ENCODE data around the gene L3MBTL4. TPM values are rescaled to one million over a fixed set of nuclear protein-coding genes. Genes with fewer than 3 reads are reported as not detected.

Gene L3MBTL4
- total and polyA plus RNA-seq, 9 of the 15 experiments (the other 6 are each of a cell fraction or from before 2014, with no cell fraction given), result not detected

GRCh38 chr18:6266212-6266611 is 148.5 kb downstream of the L3MBTL4 start:
- H3K9ac ChIP-seq (ENCODE audit: insufficient read depth in 1 of 2, low read depth in 2 of 2, low read length in 2 of 2), result no peak overlapping the region
- H4K20me1 ChIP-seq (replicated peaks; ENCODE audit: control insufficient read depth, insufficient read depth, low read length), result no peaks in the 10 kb centered on the region
- ATAC-seq, result no peak
- no peaks in the 10 kb centered on the region for H3K9me1 ChIP-seq (ENCODE audit: control insufficient read depth, insufficient read depth, low read length)
- intact Hi-C loops (cut with micrococcal nuclease) (no loop called here), in situ Hi-C loops (cut with MboI) (no loop called here)
- no peak overlapping the region for H3K27ac ChIP-seq (ENCODE audit: extremely low read depth, low read depth, low read length)
- no peaks in the 10 kb centered on the region for H3K79me2 ChIP-seq (ENCODE audit: control insufficient read depth, insufficient read depth, low read length)
- H2AFZ ChIP-seq (ENCODE audit: low read depth, low read length), result no peak overlapping the region
- no peaks in the 10 kb centered on the region for H3K27me3 ChIP-seq (ENCODE audit: control insufficient read depth in 2 of 2, insufficient read depth in 2 of 2, low read length in 2 of 2)
- H3K36me3 ChIP-seq (ENCODE audit: control insufficient read depth, insufficient read depth, low read length), result no peaks in the 10 kb centered on the region
- H3K4me3 ChIP-seq, result no peak overlapping the region
- no TSS peak for BruUV-seq (replicated peaks)
- no peaks in the 10 kb centered on the region for H3K9me3 ChIP-seq (replicated peaks; ENCODE audit: control insufficient read depth, insufficient read depth, low read depth, low read length)
- WGBS (ENCODE audit: insufficient coverage, low coverage, missing lambda C conversion rate), result 1% methylated on average over 3 of the region's 3 CpGs
- ChIA-PET CTCF (ENCODE audit: low intra/inter-chr PET ratio) (no interaction called here), POLR2A (no interaction called here)
- no peak for DNase-seq (ENCODE audit: extremely low read depth in 1 of 4, low spot score in 3 of 4)
- TF ChIP-seq NCOA1 (IDR thresholded peaks at IDR 0.05; ENCODE audit: low read depth) (no peak), ZNF316 (IDR thresholded peaks at IDR 0.05) (0 out of 2 replicates have a peak, but pooled peaks have one; percentile 3)
- H3K4me1 ChIP-seq (replicated peaks in 1 of 2; ENCODE audit: control insufficient read depth in 2 of 2, insufficient read depth in 2 of 2, low read length in 2 of 2), result no peaks in the 10 kb centered on the region
- FAIRE-seq, result no peak
- no peak overlapping the region for H3K4me2 ChIP-seq (ENCODE audit: insufficient read depth, low read length)

- 3% methylated on average over 8 of the region's 8 CpGs for WGBS (ENCODE audit: insufficient coverage, low coverage, missing lambda C conversion rate)
- Histone ChIP-seq H2AFZ (ENCODE audit: low read depth, low read length) (no peak overlapping the region), H4K20me1 (replicated peaks; ENCODE audit: control insufficient read depth, insufficient read depth, low read length) (no peaks in the 10 kb centered on the region), H3K36me3 (ENCODE audit: control insufficient read depth, insufficient read depth, low read length) (no peaks in the 10 kb centered on the region), H3K27me3 (ENCODE audit: control insufficient read depth in 2 of 2, insufficient read depth in 2 of 2, low read length in 2 of 2) (no peaks in the 10 kb centered on the region), H3K79me2 (ENCODE audit: control insufficient read depth, insufficient read depth, low read length) (no peaks in the 10 kb centered on the region), H3K4me3 (no peak overlapping the region), H3K27ac (ENCODE audit: extremely low read depth, low read depth, low read length) (no peak overlapping the region), H3K9me3 (replicated peaks; ENCODE audit: control insufficient read depth, insufficient read depth, low read depth, low read length) (no peaks in the 10 kb centered on the region), H3K4me2 (ENCODE audit: insufficient read depth, low read length) (no peak overlapping the region), H3K9ac (ENCODE audit: insufficient read depth in 1 of 2, low read depth in 2 of 2, low read length in 2 of 2) (no peak overlapping the region), H3K9me1 (ENCODE audit: control insufficient read depth, insufficient read depth, low read length) (no peaks in the 10 kb centered on the region), H3K4me1 (replicated peaks in 1 of 2; ENCODE audit: control insufficient read depth in 2 of 2, insufficient read depth in 2 of 2, low read length in 2 of 2) (no peaks in the 10 kb centered on the region)
- ChIA-PET POLR2A (no interaction called here), CTCF (ENCODE audit: low intra/inter-chr PET ratio) (no interaction called here)
- intact Hi-C loops (cut with micrococcal nuclease) (no loop called here), in situ Hi-C loops (cut with MboI) (no loop called here)
- ATAC-seq (no peak), DNase-seq (ENCODE audit: extremely low read depth in 1 of 4, low spot score in 3 of 4) (no peak), FAIRE-seq (no peak)
- TF ChIP-seq POU5F1 (IDR thresholded peaks at IDR 0.05; ENCODE audit: borderline replicate concordance, low read depth, low read length, partially characterized antibody), result no peak
- no peak for TF ChIP-seq ZNF395 (CRISPR knock-in tag; IDR thresholded peaks at IDR 0.05)
- no peak for TF ChIP-seq ATF4 (CRISPR knock-in tag; IDR thresholded peaks at IDR 0.05)
- TF ChIP-seq MYNN (IDR thresholded peaks at IDR 0.05), result no peak
- no peak for TF ChIP-seq MYNN (CRISPR knock-in tag; IDR thresholded peaks at IDR 0.05)
- TF ChIP-seq ZNF511 (CRISPR knock-in tag; IDR thresholded peaks at IDR 0.05), result no peak
- no peak for TF ChIP-seq TSC22D4 (tag; IDR thresholded peaks at IDR 0.05)
- no peak for TF ChIP-seq ZNF184 (CRISPR knock-in tag; IDR thresholded peaks at IDR 0.05)
- no peak for TF ChIP-seq DNMT1 (IDR thresholded peaks at IDR 0.05)
- TF ChIP-seq PCBP2 (IDR thresholded peaks at IDR 0.05; ENCODE audit: low read depth, low read length, poor library complexity, severe bottlenecking), result no peak
- TF ChIP-seq ZNF830 (CRISPR knock-in tag; IDR thresholded peaks at IDR 0.05), result no peak
- no peak for TF ChIP-seq RFX1 (IDR thresholded peaks at IDR 0.05)
- no peak for TF ChIP-seq CGGBP1 (CRISPR knock-in tag; IDR thresholded peaks at IDR 0.05)
- BruUV-seq (replicated peaks), result no TSS peak
These were observed 152.8 kb downstream of the L3MBTL4 start for GRCh38 chr18:6261938-6262337.

All from K562 (cell line).